Adipocyte (in vitro differentiated cells): ENCODE measurements around the gene RBM47.
"Not testable (repeated sequence)": the region's sequence is repeated elsewhere in the genome, so short reads cannot be mapped to it uniquely, and the experiment has no call there.

ENCODE experiments used
- DNase-seq: peaks from one replicate; pipeline ENCODE4 v3.0.0-alpha.2; 2015; ENCODE audit warnings: low read depth
- H3K27me3 ChIP-seq: replicated peaks from 2 replicates; pipeline ENCODE4 v1.7.0; 2013; ENCODE audit warnings: mild to moderate bottlenecking, low read length, moderate library complexity; ENCODE audit not compliant: control insufficient read depth, insufficient read depth
- H3K36me3 ChIP-seq: 2 replicates; pipeline ENCODE4 v1.7.0; 2013; ENCODE audit warnings: low read length, mild to moderate bottlenecking, moderate library complexity; ENCODE audit not compliant: control insufficient read depth, insufficient read depth, severe bottlenecking
- H3K4me1 ChIP-seq: 2 replicates; pipeline ENCODE4 v1.7.0; 2013; ENCODE audit warnings: mild to moderate bottlenecking, low read length, moderate library complexity; ENCODE audit not compliant: control insufficient read depth, insufficient read depth
- H3K4me3 ChIP-seq: 2 replicates; pipeline ENCODE4 v1.7.0; 2013; ENCODE audit warnings: mild to moderate bottlenecking, low read length, moderate library complexity
- H3K9ac ChIP-seq: 2 replicates; pipeline ENCODE4 v1.7.0; 2013; ENCODE audit warnings: mild to moderate bottlenecking, low read length, moderate library complexity
- H3K9me3 ChIP-seq: 2 replicates; pipeline ENCODE4 v1.7.0; 2013; ENCODE audit warnings: mild to moderate bottlenecking, low read length, moderate library complexity; ENCODE audit not compliant: control insufficient read depth

The RBM47 gene

DNA sequence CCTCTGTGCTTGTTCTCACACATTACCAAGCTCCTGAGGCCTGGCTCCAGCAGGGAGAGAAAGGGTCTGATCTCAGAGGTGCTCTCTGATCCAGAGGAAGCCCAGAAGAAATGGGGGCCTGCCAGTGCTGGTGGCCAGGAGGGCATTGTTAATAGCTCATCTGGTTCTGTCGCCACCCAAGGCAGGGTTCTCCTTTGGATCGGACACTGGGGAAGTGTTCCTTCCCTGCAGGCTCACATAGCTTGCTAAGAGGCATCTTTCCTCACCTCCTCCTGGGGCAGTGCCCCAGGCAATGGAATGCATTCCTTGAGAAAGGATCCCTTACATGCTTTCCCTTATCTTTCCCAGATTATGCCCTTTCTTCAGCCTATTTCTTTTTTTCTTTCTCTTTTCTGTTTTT, 53.8 kb downstream of the RBM47 start:
- Histone ChIP-seq H3K36me3 (no peaks in the 10 kb centered on the region), H3K9ac (no peak overlapping the region), H3K4me3 (no peak overlapping the region), H3K27me3 (no peaks in the 10 kb centered on the region), H3K4me1 (peaks cover 27% of the 10 kb centered on the region), H3K9me3 (no peaks in the 10 kb centered on the region)
- no peak for DNase-seq

DNA sequence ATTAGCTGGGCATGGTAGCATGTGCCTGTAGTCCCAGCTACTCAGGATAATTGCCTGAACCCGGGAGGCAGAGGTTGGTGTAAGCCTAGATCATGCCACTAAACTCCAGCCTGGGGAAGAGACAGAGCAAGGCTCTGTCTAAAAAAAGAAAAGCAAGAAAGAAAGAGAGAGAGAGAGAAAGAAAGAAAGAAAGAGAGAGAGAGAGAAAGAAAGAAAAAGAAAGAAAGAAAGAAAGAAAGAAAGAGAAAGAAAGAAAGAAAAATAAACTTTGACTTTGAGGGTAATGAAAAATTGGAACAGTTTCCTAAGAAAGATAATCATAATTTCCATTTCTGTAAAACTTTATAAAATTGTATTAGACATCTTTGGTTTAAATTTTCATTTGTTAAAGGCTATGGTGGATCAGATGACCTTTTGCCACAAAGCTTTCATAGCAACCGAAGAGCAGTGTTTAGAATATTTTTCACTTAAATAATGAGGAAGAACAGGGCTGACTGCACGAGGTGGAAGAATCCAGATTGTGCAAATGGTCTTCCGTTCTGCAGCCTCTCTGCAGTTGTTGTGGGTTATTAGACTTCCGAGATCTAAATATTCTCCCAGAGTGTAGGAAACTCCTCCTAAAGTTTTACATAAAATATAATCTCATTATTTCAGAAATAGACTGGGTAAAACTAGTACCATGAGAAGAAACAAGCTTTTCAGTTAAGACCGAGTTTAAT, 55.9 kb downstream of the RBM47 start:
- no peak for DNase-seq
- Histone ChIP-seq H3K27me3 (no peaks in the 10 kb centered on the region), H3K9me3 (no peaks in the 10 kb centered on the region), H3K4me1 (peaks cover 22% of the 10 kb centered on the region), H3K36me3 (no peaks in the 10 kb centered on the region), H3K4me3 (peak overlapping the region; percentile 25), H3K9ac (no peak overlapping the region)

DNA sequence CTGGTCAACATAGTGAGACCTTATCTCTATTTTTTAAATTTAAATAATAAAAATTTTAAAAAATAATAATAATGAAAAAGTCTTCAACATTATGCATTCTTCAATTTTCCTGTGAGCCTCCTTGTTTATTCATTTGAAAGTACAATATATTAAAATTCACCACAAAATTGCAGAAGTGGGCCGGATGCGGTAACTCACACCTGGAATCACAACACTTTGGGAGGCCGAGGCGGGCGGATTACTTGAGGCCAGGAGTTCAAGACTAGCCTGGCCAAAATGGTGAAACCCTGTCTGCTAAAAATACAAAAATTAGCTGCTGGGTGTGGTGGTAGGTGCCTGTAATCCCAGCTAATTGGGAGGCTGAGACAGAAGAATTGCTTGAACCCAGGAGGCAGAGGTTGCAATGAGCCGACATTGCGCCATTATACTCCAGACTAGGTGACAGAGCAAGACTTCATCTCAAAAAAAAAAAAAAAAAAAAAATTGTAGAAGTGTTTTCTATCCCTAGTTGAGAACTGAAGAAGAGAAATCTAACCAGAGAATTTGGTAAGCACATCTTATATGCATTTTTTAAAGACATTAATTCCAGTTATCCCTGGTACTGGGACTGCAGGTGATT, 56.9 kb downstream of the RBM47 start:
- no peaks in the 10 kb centered on the region for H3K36me3 ChIP-seq
- H3K9ac ChIP-seq, result no peak overlapping the region
- no peaks in the 10 kb centered on the region for H3K27me3 ChIP-seq
- DNase-seq, result no peak
- H3K4me3 ChIP-seq, result no peak overlapping the region
- H3K4me1 ChIP-seq, result peaks cover 20% of the 10 kb centered on the region
- no peaks in the 10 kb centered on the region for H3K9me3 ChIP-seq

DNA sequence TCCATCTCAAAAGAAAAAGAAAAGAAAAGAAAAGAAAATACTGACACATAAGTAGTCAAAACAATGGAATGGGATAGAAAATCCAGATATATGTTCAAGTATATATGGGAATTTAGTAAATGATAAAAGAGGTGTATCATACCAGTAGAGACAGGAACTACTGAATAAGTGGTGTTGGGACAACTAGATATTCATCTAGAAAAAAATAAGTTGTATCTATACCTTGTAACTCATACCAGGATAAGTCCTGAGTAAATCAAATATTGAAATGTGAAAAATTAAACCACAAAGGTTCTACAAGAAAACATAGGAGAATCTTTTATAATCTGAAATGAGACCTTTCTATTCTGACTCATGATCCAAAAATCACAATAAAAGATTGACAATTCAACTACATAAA, 58.5 kb downstream of the RBM47 start:
- Histone ChIP-seq H3K9me3 (no peaks in the 10 kb centered on the region), H3K36me3 (no peaks in the 10 kb centered on the region), H3K9ac (no peak overlapping the region), H3K4me1 (peaks cover 8% of the 10 kb centered on the region), H3K4me3 (no peak overlapping the region), H3K27me3 (no peaks in the 10 kb centered on the region)
- no peak for DNase-seq

DNA sequence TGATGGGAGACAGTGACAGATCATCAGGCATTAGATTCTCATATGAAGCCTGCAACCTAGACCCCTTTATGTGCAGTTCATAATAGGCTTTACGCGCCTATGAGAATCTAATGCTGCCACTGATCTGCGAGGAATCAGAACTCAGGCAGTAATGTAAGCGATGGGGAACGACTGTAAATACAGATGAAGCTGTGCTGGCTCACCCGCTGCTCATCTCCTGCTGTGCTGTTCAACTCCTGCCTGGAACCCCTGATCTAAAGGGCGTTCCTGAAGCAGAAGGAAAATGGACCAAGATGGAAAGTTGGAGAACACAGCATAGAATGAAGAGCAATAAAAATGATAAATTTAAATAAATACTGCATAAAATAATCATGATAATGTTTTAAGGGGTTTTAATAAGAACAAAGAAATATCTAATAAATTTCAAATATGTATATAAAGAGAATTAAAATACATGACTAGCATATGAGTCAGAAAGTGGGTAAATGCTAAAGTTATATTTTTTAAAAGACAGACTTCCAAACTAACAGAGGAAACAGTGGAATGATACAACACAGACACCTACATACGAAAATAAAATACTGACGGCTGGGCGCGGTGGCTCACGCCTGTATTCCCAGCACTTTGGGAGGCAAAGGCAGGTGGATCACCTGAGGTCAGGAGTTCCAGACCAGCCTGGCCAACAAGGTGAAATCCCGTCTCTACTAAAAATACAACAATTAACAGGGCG, 59.2 kb downstream of the RBM47 start:
- H3K9me3 ChIP-seq, result no peaks in the 10 kb centered on the region
- no peak overlapping the region for H3K4me3 ChIP-seq
- no peak for DNase-seq
- no peaks in the 10 kb centered on the region for H3K27me3 ChIP-seq
- H3K4me1 ChIP-seq, result peaks cover 6% of the 10 kb centered on the region
- H3K36me3 ChIP-seq, result no peaks in the 10 kb centered on the region
- H3K9ac ChIP-seq, result no peak overlapping the region

DNA sequence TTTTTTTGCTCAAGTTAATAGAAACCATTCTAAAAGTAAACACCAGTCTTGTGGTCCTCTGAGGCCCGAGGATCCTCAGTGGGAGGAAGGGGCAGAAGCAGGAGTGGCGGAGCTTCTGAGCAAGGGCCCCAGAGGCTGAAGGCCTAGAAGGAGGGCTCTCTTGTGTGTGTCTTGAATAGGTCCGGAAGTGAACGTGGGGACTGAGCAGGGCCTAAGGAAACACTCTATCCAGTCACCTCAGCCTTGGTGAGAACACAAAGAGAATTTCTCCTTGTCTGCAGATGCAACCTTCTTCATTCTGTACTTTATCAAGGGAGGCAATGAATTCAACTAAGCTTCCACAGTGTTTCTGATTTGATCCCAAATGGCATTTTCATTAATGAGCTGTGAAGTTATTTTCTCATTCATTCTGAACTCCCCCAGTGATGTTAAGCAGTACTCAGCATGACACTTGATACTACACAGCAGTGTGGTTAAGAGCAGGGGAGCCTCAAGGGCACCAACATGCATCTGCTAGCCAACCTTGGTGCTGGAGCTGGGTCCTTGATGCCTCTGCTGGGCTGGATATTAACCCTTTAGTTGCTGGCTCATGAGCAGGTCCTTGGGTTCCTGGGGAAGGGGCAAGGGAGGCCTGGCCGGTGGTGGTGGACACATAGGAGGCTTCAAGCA, 64.7 kb downstream of the RBM47 start:
- Histone ChIP-seq H3K9ac (no peak overlapping the region), H3K4me3 (no peak overlapping the region), H3K9me3 (no peaks in the 10 kb centered on the region), H3K4me1 (peaks cover 2% of the 10 kb centered on the region), H3K27me3 (no peaks in the 10 kb centered on the region), H3K36me3 (no peaks in the 10 kb centered on the region)
- peak; percentile 31 for DNase-seq

DNA sequence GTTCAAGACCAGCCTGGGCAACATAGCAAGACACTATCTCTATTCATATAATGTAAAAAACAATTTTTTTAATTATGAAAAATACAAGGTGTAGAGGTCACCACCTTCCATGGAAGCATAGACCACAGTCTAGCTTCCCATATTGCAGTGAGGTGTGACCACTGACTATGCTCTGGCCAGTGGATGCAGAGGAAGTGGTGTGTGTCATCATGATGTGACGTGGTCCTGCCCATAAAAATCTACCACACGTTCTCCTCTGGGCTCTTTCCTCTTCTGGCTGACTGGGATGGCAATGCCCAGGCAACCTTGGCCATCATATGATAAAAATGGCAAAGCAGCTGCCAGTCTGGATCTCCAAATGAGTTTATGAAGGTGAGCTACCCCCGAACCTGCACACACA, 65.7 kb downstream of the RBM47 start:
- H3K9ac ChIP-seq, result no peak overlapping the region
- H3K4me1 ChIP-seq, result peaks cover 11% of the 10 kb centered on the region
- H3K9me3 ChIP-seq, result no peaks in the 10 kb centered on the region
- no peak for DNase-seq
- no peaks in the 10 kb centered on the region for H3K27me3 ChIP-seq
- H3K4me3 ChIP-seq, result no peak overlapping the region
- H3K36me3 ChIP-seq, result no peaks in the 10 kb centered on the region

DNA sequence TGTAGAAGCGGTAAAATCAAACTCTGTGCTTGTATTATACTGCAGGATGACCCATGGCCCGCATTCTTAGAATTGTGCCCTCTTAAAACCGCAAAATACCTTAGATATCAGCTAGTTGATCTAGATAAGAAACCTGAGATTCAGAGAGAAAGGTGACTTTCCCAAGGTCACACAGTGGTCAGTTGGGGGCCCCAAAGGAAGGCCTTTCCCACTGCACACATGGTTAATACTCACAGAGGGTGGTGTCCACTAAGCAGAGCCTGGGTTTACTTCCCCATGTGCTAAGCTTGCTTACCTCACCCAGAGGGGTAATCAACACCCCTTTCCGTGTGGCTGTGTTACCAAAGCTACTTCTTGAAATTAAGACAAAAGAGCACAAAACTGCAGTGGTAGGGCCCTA, 66.3 kb downstream of the RBM47 start:
- H3K27me3 ChIP-seq, result no peaks in the 10 kb centered on the region
- H3K9me3 ChIP-seq, result no peaks in the 10 kb centered on the region
- no peaks in the 10 kb centered on the region for H3K36me3 ChIP-seq
- no peak overlapping the region for H3K4me3 ChIP-seq
- no peak overlapping the region for H3K9ac ChIP-seq
- peaks cover 14% of the 10 kb centered on the region for H3K4me1 ChIP-seq
- no peak for DNase-seq

DNA sequence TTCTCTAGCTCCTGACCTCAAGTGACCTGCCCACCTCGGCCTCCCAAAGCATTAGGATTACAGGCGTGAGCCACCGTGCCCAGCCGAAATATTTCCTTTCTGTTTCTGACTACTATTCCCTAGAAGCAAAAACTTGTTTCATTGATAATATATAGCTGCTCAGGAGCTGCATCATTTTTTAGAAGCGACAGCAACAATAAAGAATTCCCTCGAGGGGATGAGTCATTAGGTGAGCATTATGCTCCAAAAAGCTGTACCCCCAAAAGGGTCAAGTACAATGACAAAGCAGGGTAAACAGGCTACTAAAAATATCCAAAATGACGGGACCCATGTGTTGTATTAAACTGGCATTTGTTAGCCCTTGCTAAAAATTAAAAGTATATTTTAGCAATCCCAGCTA, 67.0 kb downstream of the RBM47 start:
- H3K4me3 ChIP-seq, result no peak overlapping the region
- DNase-seq, result no peak
- no peaks in the 10 kb centered on the region for H3K36me3 ChIP-seq
- no peaks in the 10 kb centered on the region for H3K27me3 ChIP-seq
- no peaks in the 10 kb centered on the region for H3K9me3 ChIP-seq
- H3K4me1 ChIP-seq, result peaks cover 19% of the 10 kb centered on the region
- no peak overlapping the region for H3K9ac ChIP-seq

DNA sequence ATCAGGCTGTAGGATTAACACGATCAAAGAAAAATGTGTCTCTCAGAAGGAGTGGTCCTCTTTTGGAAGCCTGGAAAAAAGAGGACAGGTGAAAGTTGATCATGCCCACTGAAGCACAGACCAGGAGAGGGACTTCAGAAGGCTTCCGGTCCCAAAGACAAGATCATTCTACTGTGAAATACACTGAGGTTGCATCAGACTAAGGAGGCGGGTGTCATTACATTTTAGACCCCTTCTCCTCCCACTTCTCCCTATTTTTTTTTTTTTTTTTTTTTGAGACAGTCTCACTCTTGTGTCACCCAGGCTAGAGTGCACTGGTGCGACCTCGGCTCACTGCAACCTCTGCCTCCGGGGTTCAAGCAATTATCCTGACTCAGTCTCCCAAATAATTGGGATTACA, 67.5 kb downstream of the RBM47 start:
- Histone ChIP-seq H3K27me3 (no peaks in the 10 kb centered on the region), H3K36me3 (no peaks in the 10 kb centered on the region), H3K9me3 (no peaks in the 10 kb centered on the region), H3K4me1 (peaks cover 22% of the 10 kb centered on the region), H3K9ac (no peak overlapping the region), H3K4me3 (no peak overlapping the region)
- no peak for DNase-seq

DNA sequence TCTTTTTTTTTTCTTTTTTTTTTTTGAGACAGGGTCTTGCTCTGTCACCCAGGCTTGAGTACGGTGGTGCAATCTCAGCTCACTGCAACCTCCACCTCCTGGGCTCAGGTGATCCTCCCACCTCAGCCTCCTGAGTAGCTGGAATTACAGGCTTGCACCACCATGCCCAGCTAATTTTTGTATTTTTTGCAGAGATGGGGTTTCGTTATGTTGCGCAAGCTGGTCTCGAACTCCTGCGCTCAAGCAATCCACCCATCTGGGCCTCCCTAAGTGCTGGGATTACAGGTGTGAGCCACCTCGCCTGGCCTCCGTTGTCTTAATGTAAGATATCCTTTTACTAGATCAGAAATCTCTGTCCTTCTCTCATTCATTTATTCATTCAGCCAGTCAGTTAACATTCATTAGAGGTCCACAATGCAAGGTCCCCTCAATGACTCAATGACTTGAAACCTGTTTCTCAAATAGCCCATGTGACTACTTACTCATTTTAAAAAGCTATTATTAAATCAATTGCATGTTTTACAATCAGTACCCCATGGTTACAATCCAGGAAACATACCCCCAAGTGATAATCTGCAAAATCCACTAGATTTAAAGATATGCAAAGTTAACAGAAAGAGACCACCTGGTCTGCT, 68.0 kb downstream of the RBM47 start:
- H3K36me3 ChIP-seq, H3K27me3 ChIP-seq, H3K4me3 ChIP-seq, H3K9me3 ChIP-seq, DNase-seq, H3K9ac ChIP-seq: not testable (repeated sequence)
- peaks cover 22% of the 10 kb centered on the region for H3K4me1 ChIP-seq
